ENCODE data around the gene KCNAB1.

The KCNAB1 gene

GRCh38 chr3:156576051-156576450 lies 455.7 kb downstream of the KCNAB1 start:
- no peak for DNase-seq (ENCODE audit: low read depth)

DNA sequence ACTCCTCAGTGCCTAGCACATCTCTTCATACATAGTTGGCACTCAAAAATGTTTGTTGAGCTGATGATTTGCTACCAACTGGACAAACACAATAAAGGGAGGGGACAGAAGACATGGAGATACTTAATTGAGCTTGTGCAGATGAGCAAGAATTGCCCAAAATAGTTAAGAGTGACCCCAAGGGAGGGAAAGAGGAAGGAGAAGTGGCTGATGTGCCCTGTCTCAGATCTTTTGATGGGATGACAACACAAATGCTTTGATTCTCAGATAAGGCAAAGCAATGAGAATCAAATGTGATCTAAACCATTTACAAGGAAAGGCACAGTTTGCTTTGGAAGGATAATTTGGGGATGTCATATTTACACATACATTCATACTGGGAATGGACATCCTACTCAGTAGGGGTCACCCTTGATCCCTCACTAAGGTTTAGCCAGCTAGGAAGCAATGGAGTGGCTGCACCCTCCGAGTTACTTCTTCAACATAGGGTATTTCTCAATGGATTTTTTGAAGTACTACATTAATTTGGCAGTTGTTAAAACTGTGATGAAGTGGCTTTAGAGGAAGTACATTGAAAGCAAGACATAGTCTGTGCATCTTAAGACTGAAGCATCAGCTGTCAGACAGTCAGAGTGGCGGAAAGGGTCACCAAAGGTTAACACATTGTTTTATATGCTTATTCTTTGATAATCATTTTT lies 456.4 kb downstream of the KCNAB1 start:
- DNase-seq (ENCODE audit: low read depth): no peak

DNA sequence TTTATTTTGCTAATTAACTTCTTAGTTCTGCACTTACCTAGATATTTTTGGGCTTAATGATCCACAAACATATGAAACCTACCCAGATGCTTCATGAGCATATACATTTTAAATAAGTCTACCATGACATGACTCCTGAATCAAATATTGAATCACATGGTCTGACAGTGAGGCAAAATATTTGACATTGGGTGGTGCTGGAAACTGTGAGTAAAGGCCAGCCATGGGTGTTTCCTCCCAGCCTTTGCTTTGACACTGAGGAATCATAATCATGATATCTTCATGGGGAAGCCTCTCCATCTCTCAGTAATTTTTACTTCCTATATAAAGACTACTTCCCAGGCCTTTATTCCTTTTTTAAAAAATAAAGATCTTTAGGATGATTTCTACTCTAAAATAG lies 457.4 kb downstream of the KCNAB1 start:
- DNase-seq (ENCODE audit: low read depth): no peak

DNA sequence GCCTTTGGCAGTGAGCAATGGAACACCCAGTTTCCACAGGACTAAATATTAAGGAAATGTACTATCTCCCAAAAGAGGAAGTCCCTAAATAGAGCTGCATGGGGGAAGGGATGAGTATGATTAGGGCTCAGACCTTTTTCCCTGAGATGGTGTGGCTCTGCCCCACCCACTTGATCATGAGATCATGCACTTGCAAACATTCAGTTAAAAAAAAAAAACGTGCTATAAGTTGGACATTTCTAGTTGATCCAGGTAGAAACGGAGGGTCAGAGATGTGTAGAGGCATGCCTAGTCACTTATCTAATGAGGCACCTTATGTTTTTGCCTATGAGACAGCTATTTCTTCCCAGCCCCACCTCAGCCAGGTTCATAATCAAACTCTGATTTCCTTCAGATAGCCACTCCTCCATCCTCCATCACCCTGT lies 459.1 kb downstream of the KCNAB1 start:
- no peak for DNase-seq (ENCODE audit: low read depth)

- no peak for DNase-seq (ENCODE audit: low read depth)
Measured at GRCh38 chr3:156581033-156581432, 460.7 kb downstream of the KCNAB1 start.

DNA sequence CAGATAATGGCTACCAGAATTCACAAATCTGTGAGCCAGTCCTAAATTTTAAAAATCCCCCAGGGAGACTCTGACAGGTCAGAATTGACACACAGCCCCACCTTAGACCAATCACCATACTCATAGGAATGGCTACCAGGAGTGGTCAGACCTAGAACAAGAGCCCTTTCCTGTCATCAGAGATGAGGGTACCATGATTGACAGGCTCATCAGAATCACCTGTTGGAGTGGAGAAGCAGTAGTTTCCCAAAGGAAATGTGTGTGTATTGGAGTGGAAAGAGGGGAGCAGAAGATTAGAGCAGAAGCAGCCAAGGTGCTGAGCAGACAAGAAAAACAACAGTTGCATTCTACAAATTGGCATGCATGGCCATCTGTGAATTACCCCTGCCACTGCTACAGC lies 461.6 kb downstream of the KCNAB1 start:
- DNase-seq (ENCODE audit: low read depth): no peak

DNA sequence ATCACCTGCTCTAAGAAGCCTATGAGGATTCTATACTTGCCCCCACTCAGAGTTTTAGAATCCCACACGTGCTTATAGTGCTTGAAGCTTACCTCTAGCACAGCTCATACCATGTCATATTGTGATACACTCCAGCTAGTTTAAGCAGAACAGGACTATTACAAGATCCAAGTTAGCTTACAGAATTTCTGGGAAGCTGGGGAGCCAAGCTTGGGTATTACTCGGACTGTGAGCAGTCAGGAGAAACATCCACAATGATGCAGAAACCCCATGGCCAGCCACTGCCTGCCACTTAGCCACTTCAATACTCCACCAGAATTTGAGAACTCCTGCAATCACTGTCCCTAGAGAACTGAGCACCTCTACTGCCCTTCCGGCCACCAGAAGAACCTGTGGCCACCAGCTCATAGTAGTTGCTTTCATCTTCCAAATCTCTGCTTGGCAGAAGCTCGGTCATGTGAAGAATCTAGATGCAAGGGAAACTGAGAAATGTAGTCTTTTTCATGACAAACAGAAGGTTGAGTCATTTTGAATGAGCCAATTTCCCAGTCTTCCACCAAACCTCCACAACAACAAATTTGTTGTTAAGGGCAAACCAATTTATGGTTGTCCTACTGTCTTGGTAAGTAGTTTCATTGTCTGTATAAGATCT lies 462.3 kb downstream of the KCNAB1 start:
- no peak for DNase-seq (ENCODE audit: low read depth)

- DNase-seq (ENCODE audit: low read depth): no peak
Measured at GRCh38 chr3:156583469-156583868, 463.1 kb downstream of the KCNAB1 start.

DNA sequence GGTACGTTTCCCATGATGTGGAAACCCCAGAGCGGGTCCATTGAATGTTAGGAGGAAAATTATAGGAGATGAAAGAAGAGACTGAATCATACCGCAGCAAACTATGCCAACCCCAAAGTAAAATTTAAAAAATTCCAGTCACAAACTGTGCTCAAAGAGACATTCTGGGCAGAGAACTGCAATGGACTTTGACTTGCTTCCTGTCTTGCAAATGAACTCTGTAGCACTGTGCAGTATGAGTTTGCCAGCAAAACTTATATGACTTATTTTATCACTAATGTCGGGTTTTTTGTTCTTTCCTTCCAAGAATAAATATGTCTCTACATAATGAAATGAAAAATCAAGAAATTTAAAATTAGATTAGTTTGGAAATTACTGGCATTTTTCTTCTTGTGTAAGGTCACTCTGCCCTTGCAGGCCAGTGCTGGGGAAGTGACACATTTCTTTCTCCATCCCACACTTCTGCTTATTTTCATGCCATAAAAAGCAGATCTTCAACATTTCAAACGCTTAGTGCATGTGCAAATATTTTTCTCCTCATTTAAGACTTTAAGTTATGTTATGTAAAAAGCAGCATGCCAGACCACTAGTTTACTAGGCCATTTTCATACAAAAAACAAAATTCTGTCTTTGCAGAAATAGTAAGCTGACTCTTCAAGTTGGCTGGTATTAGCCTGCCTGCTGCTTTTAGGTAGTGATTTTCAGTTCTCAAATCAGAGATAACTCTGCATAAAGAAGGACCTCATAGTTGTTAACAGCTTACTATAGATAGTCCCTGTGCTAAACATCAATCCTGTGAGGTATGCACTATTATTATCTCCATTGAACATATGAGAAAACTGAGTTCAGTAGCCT lies 466.8 kb downstream of the KCNAB1 start:
- no peak for DNase-seq (ENCODE audit: low read depth)

GRCh38 chr3:156587760-156588069 lies 467.3 kb downstream of the KCNAB1 start:
- no peak for DNase-seq (ENCODE audit: low read depth)
